Kidney capillary endothelial cell (primary cell): ENCODE data around the gene KDM8.
"Not testable (repeated sequence)": the region's sequence is repeated elsewhere in the genome, so short reads cannot be mapped to it uniquely, and the experiment has no call there.

ENCODE experiments used
- DNase-seq: peaks from one replicate; pipeline ENCODE4 v3.0.0-alpha.2; 2018; ENCODE audit warnings: low spot score

The KDM8 gene

GRCh38 chr16:27243725-27244362 is 40.5 kb downstream of the KDM8 start:
- DNase-seq: no peak

GRCh38 chr16:27244363-27244755 is 41.0 kb downstream of the KDM8 start:
- no peak for DNase-seq

- no peak for DNase-seq
Observed at GRCh38 chr16:27245276-27246172, 42.2 kb downstream of the KDM8 start.

DNA sequence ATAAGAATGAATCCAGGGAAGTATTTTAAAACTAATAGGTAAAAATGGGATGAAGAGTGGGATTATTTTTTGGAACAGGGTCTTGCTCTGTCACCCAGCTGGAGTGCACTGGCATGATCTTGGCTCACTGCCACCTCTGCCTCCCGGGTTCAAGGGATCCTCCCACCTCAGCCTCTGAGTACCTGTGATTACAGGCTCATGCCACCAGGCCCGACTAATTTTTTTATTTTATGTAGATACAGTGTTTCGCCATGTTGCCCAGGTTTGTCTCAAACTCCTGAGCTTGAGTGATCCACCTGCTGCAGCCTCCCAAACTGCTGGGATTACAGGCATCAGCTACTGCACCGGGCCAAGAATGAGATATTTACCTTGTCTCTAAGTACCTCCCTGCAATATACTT is 43.1 kb downstream of the KDM8 start:
- no peak for DNase-seq

- not testable (repeated sequence) for DNase-seq
Observed at GRCh38 chr16:27247076-27247475, 43.8 kb downstream of the KDM8 start.

DNA sequence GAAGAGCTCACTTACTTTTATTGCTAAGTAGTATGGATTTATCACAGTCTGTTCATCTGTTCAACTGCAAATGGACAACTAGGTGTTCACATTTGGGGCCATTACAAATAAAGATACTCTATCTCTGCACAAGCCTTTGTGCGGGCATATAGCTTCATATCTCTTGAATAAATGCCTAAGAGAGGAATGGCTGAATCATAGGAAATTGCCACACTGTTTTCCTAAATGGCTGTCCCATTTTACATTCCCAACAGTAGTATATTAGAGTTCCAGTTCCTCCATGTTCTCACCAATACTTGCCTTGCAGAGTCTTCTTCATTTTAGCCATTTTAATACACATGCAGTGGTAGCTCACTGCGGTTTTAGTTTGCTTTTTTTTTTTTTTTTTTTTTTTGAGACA is 44.7 kb downstream of the KDM8 start:
- no peak for DNase-seq

DNA sequence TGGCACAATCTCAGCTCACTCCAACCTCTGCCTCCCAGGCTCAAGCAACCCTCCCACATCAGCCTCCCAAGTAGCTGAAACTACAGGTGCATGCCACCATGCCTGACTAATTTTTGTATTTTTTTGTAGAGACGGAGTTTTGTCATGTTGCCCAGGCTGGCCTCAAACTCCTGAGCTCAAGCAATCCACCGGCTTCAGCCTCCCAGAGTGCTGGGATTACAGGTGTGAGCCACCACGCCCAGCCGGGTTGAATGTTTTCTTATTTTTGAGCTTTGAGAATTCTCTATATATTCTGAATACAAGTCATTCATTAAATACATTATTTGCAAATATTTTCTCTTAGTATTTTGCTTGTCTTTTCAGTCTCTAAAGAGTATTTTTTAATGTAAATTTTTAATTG is 45.6 kb downstream of the KDM8 start:
- not testable (repeated sequence) for DNase-seq

- no peak for DNase-seq
Observed at GRCh38 chr16:27251541-27252205, 48.3 kb downstream of the KDM8 start.

- DNase-seq: no peak
Observed at GRCh38 chr16:27252206-27252585, 48.9 kb downstream of the KDM8 start.

DNA sequence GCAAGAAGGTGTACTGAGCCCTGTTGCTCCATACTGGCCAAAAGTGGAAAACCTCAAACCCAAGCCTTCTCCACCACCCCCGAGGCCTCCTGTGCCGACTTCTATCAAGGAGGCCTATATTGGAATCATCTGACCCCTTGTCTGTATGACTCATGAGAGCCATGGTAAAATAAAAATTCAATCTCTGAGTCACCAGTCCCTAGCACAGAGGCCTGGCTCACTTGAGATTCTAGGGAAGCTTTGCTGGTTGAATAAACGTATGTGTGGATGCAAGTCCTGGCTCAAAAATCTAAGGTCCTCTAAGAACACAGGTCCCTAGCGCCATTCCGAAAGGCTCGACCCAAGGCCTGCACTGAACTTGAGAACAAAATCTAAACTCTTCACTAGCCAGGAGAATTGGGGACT is 50.2 kb downstream of the KDM8 start:
- no peak for DNase-seq

GRCh38 chr16:27254262-27254811 is 51.0 kb downstream of the KDM8 start:
- DNase-seq: no peak

DNA sequence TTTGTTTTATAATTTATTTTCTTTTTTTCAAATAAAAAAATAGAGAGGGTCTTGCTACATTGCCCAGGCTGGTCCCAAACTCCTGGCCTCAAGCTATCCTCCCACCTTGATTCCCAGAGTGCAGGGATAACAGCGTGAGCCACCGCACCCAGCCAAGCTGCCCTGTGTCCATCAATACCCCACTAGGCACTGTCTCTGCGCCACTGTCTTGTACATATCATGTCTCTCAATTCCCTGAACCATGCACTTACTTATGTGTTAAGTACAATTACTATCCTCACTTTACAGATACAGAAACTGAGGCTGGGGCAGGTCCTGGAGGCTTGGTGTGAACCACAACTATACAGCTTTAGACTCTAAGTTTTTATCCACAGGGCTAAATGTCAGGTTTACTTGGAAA is 53.5 kb downstream of the KDM8 start:
- no peak for DNase-seq

DNA sequence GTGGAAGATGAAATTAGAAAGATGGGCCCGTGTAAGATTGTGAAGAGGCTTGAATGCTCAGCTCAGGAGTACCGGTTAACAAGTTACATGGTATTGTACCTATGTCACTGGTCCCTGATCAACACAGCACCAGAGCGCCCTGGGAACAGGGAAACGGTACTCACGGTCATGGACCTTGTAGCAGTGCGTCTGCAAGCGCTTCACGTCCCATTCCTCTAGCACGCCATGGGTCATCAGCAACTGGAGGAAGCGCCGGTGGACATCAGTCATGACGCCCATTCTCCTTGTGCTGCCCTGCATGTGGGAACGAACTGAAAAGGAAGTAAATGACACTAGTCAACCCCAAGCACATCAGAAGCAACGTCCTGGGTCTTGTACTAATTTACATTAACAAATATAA is 53.9 kb downstream of the KDM8 start:
- DNase-seq: no peak

DNA sequence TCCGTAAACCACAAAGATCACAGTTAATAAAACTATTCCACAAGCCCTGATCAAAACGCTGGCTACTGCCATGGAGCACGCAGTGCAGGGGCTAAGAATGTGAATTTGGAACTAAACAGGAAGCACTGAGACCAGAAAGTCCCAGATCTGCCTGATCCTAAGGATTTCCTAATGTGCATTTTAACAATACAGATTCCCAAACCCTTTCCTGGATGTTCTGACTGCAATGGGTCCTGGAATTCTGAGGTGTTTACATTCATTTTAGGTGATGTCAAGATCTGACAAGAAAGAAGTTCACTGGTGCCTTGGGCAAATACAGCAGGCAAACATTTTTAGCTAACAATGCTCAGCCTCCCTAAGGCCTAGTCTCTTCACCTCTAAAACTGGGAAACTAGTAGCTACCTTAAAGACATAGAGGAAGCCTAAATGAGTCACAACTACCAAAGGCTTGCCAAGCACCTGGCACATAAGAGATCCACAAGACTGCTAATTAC is 55.0 kb downstream of the KDM8 start:
- DNase-seq: no peak

GRCh38 chr16:27259710-27260109 is 56.4 kb downstream of the KDM8 start:
- DNase-seq: no peak

GRCh38 chr16:27262904-27263423 is 59.6 kb downstream of the KDM8 start:
- DNase-seq: not testable (repeated sequence)

DNA sequence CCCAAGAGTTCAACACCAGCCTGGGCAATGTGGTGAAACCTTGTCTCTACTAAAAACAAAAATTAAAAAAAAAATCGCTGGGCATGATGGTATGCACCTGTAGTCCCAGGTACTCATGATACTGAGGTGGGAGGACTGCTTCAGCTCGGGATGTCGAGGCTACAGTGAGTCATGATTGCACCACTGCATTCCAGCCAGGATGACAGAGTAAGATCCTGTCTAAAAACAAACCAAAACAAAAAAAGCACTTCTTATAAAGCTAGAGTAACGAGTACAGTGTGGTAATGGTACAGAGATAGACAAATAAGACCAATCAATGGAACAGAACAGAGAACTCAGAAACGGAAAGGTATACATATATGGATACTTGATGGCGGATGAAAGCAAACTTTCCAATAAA is 60.8 kb downstream of the KDM8 start:
- DNase-seq: no peak

DNA sequence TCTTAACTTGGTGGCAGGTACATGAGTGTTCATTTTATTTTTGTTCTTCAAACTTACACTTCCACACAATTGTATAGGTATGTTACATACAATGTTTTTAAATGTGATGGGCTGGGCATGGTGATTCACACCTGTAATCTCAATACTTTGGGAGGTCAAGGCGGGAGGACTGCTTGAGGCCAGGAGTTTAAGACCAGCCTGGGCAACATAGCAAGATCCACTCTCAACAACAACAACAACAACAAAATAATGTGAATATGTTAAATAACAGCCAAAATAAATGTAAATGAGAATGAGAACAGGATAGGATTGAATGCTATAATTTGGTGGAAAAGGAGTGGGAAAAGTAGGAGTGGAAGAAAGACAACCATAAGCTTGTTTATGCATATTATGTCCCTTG is 62.7 kb downstream of the KDM8 start:
- no peak for DNase-seq

- DNase-seq: no peak
Observed at GRCh38 chr16:27267037-27267677, 63.8 kb downstream of the KDM8 start.

DNA sequence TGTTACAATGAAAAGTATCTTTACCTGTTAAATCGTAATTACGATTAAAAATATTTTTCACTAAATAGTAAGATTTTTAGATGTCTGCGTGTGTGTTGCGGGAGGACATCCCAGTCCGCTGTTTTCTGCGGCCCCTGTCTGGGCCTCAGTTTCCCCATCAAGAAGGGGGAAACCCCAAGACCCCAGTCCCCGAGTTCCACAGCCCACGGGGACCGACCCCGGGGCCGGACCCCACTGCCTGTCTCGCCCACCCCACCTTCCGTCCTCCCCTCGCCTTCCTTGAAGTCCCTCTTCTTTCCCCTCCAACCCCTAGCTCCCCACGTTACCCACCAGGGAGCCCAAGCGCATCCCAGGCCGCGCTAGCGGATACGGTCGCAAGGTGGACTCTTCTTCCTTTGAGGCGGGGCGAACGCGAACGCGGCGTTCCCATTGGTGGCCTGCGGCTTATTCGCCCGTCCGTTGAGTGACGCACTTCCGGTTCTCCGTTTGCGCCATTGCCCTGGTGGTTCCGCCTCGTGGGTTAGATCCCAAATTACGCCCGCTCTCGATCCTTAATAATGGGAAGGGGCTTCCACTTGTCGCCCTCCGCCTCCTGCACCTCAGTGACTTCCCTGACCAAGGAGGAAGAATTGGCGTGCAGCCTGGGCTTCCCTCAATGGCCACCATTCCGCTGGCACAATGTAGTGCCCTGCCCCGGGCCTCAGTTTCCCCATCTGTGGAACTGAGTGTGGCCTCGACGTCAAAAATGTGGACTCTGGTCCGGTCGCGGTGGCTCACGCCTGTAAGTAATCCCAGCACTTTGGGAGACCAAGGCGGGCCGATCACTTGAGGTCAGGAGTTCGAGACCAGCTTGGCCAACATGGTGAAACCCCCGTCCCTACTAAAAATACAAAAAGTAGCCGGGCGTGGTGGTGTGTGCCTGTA is 65.3 kb downstream of the KDM8 start, which contains the start of gene NSMCE1:
NSMCE1 (minus strand) TSS at position 397 of the 924 bp plus-strand sequence. CDS start 11,202 bp downstream, outside the sequence.
- peak; percentile 87 for DNase-seq
